GM21360 (cell line): Measurements from ENCODE around the gene CKAP5.

Experiments
- ATAC-seq: cut with Tn5 transposase; IDR thresholded peaks from one replicate; pipeline ENCODE4 v1.9.1; 2021; ENCODE audit warnings: mild to moderate bottlenecking, moderate library complexity; ENCODE audit not compliant: unreplicated experiment

Gene CKAP5

DNA sequence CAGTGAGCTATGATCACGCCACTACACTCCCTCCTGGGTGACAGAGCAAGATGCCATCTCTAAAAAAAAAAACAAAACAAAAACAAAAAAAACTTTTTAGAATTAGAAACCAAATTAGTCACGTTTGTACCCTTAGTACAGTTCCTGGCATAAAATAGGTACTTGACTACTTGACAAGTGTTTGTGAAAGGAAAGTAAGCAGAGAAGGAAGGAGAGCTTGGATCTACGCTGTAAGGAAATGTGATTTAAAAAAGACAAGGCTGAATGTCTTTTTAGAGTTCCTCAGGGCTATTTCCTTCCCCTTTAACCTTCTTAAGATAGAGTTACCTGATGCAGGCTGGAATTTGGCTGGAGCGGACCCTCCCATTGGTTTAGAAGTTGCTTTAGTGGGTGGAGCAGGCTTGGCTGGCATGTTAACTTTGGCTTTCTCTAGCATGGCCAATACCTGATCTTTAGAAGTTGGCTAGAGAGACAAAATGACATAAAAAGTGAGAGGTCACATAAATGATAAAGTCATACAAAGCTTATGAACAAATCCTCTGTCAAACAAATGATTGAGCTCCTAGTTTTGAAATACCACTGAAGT is 76.4 kb downstream of the CKAP5 start:
- ATAC-seq = no peak

DNA sequence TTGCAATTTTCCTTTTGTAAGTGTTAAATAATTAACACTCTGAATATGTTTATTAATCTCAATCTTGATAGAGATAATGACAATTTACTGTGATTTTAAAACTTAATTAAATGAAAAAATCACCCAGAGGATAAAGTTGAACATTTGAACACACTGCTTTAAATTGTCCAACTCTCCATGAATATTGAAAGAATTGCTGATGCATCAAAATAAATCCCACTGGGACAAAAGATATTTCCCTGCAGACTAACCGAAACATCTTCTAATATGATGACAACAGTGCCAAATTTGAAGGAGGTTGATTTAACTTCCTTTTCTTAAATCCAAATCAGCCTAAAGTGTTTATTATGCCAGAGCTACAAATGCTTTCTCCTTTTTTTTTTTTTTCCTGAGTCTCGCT is 79.4 kb downstream of the CKAP5 start:
- ATAC-seq = no peak

DNA sequence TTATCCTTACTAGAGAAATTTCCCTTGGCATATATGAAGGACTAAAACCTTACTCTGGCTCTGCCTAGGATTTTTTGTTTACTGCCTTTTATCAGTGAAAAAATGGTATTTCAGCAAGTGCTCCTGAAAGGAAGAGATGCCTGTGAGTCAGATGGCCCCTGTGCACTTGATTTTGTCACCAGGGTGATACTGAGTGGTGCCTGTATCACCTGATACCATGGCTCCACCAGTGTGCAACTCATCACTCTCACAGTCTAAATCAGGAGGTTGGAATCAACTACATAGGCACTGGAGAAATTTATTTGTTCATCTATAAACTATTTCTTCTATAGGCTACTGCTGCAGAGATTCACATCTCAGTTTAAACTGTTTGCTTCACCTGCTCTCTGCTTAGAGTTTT is 83.8 kb downstream of the CKAP5 start:
- ATAC-seq = no peak

DNA sequence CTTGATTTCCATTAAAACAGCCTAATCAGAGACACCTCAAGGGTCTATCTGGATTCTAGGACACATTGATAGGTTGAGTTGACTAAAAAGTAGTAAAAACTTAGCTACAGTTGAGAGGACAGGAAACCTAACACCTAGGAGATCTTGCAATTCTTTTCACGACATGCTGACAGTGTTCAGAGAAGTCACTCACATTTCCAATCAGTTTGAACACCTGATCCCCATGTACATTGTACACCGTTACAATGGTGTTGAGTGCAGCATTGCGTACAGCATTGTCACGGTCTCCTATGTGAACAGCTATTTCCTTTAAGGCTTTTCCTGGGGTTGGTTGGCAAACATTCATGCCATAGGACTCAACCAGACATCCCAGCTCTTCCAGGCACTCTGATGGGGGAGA is 84.3 kb downstream of the CKAP5 start:
- no peak for ATAC-seq

DNA sequence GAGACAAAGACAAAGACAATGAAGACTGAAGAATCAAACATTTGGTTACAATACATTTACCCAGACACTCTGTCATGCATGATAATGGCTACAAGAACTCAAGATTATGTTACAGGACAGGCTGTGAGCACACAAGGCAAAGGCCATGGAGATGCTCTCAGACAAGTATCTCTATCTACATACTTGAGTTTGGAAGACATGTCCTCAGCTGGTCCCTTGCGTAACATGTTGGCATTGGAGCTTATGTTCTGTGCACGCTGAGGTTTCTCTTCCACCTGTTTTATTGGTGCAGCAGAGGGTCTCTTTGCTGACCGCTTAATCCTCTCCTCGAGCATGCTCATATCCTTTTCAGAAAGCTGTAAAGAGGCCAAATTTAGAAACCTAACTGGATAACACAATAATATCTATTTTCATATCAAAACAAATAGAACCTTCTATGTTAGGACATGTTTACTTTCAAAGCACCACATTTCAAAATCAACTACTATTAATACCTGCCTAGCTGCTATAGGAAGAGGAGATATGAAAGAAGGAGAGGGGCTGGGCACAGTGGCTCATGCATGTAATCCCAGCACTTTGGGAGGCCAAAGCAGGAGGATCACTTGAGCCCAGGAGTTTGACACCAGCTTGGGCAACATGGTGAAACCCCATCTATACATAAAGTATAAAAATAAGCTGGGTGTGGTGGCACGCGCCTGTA is 85.5 kb downstream of the CKAP5 start:
- ATAC-seq = no peak

DNA sequence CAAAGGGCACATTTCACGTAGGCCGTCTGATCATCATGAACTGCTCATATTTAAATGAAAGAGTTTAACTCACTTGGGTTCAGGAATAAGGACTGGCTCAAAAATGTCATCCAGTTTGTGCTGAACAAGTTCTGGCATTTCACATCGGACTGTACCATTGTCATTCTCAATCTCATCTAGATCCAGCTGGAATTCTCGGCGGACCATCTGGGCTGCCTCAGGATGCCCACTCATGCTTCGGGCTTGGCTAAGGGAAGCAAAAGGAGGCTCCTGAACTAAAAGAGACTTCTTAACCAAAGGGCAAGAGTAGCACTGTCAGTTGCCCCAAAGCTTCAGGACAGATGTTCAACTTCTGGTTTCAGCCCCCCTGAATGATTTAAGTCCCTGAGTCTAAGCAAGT is 86.9 kb downstream of the CKAP5 start:
- no peak for ATAC-seq

DNA sequence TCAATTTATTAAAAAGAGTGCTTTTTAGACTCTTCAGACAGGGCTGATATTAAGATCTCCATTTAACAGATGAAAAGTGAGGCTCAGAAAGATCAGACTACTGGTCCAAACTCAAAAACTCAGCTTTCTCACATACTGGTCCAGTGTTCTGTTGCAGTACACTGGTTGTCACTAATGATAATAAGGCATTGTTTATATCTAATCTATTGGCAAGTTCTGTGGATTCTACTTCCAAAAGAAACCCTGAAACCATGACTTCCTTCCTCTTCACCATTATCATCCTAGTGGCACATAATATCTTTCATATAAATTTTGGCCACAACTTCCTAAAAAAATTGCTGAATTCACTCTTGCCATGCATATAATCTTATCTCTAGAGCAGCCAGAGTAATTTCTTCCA is 90.1 kb downstream of the CKAP5 start:
- no peak for ATAC-seq

DNA sequence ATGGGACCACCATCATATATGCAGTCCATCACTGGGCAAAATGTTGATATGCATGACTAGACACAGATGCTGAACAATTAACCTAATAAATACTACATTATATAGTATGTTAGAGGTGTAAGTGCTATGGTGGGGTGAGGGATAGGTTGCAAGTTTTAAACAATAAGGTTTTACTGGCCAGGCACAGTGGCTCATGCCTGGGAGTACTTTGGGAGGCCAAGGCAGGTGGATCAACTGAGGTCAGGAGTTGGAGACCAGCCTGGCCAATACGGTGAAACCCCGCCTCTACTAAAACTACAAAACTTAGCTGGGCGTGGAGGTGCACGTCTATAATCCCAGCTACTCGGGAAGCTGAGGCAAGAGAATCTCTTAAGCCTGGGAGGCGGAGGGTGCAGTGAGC is 98.9 kb downstream of the CKAP5 start:
- ATAC-seq = no peak

DNA sequence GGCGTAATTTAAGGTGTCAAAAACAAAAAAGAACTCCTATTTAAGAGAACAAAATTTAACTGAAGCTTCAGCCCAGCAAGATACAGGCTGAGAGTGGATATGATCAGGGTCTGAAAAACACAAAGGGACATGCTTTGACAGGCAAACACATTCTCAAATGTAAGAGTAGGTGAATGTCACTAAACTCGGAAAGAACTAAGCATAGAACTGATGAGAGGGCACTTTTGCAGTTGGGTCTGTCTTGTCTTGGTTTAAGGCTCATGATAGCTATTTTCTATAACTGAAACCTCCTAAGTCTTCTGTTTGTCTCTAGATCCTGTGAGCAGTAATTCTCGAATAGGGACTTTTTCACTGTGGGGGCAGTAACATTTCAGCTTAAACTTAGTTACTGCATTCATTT is 100.1 kb downstream of the CKAP5 start:
- ATAC-seq = no peak

DNA sequence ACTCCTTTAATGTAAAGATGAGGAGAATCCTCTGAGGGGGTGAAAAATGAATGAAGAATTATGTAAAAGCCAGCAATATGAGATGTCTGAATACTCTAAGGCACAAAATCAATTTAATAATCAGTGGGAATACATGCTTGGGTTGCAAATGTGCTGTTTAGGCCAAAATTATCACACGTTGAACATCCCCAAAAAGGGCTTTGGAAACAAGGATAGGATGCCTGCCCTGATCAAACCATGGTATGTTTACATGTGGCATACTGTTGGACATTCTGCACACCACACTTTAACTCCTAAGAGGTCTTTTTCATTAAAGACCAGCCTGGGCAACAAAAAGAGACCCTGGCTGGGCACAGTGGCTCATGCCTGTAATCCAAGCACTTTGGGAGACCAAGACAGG is 100.8 kb downstream of the CKAP5 start:
- no peak for ATAC-seq

DNA sequence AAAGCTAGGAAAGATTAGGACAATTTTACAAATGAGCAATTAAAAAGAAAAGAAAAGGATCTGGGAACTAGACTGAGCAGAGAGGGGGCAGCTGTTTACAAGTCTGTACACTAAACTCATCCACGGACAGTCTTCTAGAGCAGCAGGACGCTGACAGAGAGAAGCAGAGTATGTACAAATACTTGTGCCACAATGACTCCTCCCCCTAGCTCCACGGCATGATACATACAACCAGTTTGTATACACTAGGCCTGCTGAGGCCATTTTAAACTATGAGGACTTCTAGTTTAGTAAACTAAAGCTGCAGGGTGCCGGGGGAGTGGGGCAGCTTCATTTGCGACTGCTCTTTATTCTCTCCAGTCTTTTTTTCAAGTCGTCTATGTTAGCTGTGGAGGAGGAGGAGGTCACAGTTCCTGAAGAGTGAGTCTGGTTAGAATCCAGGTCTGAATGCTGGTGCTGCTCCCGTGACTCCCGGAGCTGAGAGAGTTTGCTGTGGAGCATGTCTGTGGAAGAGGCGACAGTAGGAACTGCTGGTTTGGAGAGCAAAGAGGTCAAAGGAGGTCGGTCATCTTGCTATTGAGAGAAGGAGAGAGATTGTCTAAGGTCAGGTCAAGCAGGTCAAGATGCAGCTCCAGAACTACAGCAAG is 102.3 kb downstream of the CKAP5 start:
- ATAC-seq = no peak

DNA sequence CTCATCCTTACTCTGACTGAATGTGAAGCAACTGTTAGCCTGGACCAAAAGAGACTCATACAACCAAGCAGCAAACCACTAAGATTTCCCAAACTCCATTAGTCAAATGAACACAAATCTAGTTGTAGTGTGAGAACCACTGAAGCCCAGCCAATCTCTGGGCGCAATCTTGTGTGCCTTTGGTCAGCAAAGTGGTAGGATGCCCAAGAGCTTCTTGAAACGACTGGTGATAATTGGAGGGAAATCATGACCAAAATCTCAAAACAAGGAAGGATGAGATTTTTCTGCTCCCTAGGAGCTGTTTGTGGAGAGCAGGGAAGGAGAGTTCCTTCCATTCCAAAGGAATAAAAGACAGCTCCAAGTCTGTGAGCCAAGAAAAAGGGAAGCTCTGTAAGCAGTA is 103.0 kb downstream of the CKAP5 start:
- no peak for ATAC-seq

DNA sequence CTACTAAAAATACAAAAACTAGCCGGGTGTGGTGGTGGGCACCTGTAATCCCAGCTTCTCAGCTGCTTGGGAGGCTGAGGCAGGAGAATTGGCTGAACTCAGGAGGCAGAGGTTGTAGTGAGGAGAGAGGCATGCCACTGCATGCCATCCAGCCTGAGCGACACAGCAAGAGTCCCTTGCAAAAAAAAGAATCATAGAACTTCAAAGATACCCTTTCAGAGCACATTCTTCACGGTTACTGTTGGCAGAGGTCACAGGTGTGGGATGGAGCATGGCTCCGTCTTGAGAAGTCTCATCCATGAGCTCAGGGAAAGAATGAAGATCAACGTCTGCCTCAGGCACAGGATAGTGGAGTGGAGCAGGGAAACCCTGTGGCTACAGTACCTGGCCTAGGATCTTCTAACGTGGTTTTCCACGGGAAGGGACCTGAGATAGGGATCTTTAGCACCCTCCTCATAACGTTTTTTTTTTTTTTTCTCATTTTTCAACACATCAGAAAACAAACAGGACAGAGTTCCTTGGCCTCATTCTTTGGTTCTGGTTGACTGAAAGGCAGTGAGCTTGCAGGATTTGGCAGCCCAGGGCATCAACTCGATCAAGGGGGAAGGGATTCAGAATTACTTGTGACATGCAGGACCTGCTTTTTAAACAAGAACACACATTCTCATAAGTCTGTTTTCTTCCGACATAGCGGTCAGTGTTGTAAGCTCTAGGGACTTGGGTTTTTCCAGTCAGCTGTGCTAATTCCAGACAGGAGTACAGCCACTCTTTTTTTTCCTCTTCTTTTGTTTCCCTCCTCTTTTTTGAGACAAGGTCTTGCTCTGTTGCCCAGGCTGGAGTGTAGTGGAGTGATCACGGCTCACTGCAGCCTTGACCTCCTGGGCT is 104.2 kb downstream of the CKAP5 start:
- ATAC-seq = no peak

DNA sequence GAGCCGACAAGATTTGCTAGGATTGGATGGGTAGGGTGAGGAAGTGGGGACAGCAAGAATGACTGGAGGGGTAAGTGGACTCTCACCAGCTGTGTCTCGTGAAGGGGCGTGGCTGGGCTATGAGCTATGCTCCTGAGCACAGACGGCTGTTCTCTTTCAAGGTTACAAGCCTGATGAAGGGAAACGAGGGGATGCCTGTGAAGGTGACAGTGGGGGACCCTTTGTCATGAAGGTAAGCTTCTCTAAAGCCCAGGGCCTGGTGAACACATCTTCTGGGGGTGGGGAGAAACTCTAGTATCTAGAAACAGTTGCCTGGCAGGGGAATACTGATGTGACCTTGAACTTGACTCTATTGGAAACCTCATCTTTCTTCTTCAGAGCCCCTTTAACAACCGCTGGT is 107.2 kb downstream of the CKAP5 start:
- ATAC-seq = no peak

DNA sequence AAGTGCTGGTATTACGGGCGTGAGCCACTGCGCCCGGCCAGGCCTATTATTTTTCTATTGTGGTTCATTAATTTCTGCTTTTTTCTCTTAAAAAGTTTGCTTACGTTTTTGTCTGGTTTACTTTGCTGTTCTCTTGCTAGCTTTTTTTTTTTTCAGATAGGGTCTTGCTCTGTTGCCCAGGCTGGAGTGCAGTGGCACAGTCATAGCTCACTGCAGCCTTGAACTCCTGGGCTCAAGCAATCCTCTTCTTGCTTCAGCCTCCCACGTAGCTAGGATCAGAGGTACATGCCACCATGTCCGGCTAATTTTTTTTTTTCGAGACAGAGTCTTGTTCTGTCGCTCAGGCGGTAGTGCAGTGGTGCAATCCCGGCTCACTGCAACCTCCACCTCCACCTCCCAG is 108.4 kb downstream of the CKAP5 start:
- no peak for ATAC-seq

DNA sequence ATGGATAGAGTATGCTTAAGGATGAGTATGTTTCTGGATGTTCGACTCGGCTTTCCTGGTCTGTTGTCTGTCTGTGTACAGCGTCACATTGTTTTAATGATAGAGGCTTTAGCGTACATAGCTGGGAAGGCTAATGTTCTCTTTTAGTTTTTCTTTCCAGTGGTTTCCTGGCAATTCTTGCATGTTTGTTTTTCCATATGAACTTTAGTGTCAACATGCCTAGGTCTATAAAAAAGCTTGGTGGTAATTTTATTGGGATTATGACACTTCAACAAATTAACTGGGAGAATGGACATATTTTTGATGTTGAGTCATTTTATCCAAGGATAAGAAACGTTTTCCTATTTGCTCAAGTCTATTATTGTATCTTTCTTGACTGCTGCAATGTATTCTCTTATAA is 109.5 kb downstream of the CKAP5 start:
- ATAC-seq = no peak

DNA sequence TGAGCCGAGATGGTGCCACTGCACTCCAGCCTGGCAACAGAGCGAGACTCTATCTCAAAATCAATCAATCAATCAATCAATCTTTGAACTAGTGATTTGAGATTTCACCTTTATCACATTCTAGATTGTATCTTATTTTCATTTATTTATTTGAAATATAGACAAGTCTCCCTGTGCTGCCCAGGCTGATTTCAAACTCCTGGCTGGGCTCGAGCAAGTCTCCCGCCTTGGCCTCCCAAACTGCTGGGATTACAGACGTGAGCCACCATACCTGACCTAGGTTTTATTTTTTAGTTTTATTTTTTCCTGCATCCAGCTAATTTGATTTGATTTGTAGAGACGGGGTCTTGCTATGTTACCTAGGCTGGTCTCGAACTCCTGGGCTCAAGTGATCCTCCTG is 109.9 kb downstream of the CKAP5 start:
- no peak for ATAC-seq

DNA sequence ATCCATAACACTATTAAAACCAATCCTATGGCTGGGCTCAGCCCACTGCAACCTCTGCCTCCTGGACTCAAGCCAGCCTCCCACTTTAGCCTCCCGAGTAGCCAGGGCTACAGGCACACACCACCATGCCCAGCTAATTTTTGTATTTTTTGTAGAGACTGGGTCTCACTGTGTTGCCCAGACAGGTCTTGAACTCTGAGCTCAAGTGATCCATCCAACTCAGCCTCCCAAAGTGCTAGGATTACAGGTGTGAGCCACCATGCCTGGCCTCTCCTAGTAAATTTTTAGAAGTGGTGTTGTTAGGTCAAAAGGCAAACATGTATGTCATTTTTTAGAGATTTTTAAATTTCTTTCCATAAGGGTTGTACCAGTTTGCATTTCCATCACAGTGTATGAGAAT is 112.8 kb downstream of the CKAP5 start:
- ATAC-seq = no peak

DNA sequence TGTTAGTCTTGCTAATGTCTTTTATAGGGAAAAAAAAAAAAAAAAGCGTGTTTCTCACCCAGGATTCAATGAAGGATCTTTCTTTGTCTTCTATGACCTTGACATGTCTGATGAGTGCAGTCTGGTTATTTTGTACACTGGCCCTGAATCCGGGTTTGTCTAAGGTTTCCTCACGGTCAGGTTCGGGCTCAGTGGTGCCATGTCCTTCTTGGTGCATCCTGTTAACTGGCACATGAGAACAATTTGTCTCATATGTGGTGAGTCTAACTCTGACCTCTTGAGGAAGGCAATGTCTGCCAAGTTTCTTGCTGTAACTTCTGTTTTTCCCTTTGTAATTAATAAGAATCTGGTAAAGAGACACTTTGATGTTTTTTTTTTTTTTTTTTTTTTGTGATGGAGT is 114.5 kb downstream of the CKAP5 start:
- no peak for ATAC-seq

DNA sequence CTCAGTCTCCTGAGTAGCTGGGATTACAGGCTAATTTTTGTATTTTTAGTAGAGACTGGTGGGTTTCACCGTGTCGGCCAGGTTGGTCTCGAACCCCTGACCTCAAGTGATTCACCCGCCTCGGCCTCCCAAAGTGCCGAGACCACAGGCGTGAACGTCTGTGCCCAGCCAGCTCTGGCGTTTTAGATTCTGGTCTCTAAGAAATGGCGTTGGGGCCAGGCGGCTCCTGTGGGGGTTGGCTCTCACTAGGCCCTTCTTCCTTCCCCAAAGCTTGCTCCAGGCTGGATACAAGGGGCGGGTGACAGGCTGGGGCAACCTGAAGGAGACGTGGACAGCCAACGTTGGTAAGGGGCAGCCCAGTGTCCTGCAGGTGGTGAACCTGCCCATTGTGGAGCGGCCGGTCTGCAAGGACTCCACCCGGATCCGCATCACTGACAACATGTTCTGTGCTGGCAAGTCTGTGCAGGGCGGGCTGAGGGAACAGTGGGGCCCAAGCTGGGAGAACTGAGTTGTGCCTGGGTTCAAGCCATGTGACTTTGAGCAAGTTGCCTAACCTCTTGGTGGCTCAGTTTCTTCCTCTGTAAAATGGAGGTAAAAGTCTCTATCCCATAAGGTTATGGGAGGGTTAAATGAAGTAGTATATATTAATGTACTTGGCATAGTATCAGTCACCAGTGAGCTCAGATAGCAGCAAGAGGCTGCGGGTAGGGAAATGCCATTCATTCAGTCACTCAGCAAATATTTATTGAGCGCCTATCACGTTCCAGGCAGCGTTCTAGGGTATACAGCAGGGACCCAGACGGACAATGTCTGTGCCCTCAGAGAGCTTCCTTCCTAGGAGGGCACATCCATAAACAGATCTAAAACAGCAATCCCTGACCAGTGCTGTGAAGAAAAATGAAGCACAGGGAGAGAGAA is 116.7 kb downstream of the CKAP5 start:
- no peak for ATAC-seq

DNA sequence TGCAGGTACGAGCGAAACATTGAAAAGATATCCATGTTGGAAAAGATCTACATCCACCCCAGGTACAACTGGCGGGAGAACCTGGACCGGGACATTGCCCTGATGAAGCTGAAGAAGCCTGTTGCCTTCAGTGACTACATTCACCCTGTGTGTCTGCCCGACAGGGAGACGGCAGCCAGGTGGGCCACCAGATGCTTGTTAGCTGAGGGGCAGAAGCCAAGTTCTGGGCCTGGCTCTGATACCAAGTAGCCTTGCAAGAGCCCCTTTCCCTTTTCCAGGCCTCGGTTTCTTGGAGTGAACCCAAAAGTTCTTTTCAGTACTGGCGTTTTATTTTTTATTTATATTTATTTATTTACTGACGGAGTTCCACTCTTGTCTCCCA is 117.4 kb downstream of the CKAP5 start:
- no peak for ATAC-seq
